Vein endothelial cell (primary cell): ENCODE measurements around the gene TRMT10C. TPM values are rescaled to one million over a fixed set of nuclear protein-coding genes. Genes with fewer than 3 reads are reported as not detected.

ENCODE experiments used
- small RNA-seq: library from RNA; depleted of rRNA; stranded (forward); fragments of <200 nt; gene quantifications from one replicate; pipeline ENCODE3, GENCODE V24; 2012
- total RNA-seq: library from RNA; depleted of rRNA; stranded (reverse); fragments of >200 nt; gene quantifications from 2 replicates; pipeline ENCODE4 v1.2.3, GENCODE V29; 2012

The TRMT10C gene
- 34.1 and 36.6 TPM in 2 replicates for total RNA-seq

DNA sequence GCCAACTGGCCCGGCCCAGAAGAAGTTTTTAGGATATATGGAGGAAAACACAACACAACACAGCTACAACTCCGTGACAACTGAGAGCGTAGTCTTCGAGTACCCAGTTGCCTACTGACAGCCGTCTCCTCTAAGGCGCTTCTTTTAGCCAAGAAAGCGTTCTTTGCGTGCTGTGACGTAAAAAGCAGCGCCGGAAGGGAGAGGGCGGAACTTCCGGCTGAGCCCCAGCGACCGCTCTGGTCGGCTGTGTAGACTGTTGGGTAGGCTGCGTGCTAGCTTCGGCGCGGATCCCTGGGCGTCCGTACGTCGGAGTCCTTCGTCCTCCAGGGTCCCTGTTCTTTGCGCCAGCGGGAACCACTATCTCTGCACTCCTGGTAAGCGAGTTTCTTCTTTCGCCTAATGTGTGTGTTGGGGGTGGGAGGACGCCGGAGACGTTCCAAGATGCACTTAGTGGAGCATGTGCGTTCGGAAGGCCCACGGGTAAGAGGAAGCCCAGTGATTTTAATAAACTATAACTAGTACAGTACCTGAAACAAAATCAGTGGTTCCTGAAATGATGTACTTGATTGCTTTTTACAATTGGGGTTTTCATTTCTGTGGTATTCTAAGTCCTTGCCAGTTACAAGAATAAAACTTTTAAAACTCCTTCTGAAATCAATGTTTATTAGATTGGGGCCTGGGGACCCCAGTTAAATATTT lies at the start of gene TRMT10C:
Gene TRMT10C (plus strand): TSS at position 239 of the 699 bp plus-strand sequence. CDS start 2,914 bp downstream, outside the sequence.

DNA sequence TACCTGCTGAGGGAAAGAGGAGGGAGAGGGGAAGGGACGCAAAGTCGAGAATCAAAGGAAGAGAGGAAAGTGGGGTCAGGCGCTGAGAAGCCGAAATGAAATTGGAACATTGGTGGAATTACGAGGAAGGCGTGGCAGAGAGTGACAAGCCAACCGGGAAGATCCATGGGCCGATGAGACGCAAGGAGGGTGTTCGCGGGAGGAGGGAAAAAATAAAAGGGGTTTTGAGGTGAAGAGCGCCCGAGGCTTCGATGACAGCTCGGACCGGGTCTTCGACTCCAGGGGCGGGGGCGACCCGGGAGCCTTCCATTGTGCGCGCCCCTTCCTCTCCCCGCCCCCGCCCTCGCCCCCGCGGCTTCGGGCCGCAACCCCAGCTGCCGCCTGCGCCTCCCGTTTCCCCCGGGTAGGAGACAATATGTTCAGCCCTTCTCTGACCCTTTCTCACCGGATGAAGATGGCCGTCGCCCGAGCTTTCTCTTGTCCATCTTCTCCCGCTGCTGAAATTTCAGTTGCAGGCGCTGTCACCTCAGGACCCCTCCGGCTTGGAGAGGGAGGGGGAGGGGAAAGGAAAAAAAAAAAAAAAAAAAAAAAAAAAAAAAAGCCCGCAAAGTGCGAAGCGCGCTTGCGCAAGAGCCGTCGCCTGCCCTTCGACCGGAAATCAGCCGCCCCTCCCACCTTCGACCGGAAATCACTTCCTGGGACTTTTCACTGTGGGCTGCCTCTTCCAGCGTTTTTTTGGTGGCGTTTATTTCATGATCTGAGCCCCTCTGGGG lies 48.8 kb upstream of the TRMT10C start, which contains the start of gene SENP7:
Gene SENP7 (minus strand): TSS at position 567 of the 773 bp plus-strand sequence. CDS start 82 bp downstream, at position 485.

DNA sequence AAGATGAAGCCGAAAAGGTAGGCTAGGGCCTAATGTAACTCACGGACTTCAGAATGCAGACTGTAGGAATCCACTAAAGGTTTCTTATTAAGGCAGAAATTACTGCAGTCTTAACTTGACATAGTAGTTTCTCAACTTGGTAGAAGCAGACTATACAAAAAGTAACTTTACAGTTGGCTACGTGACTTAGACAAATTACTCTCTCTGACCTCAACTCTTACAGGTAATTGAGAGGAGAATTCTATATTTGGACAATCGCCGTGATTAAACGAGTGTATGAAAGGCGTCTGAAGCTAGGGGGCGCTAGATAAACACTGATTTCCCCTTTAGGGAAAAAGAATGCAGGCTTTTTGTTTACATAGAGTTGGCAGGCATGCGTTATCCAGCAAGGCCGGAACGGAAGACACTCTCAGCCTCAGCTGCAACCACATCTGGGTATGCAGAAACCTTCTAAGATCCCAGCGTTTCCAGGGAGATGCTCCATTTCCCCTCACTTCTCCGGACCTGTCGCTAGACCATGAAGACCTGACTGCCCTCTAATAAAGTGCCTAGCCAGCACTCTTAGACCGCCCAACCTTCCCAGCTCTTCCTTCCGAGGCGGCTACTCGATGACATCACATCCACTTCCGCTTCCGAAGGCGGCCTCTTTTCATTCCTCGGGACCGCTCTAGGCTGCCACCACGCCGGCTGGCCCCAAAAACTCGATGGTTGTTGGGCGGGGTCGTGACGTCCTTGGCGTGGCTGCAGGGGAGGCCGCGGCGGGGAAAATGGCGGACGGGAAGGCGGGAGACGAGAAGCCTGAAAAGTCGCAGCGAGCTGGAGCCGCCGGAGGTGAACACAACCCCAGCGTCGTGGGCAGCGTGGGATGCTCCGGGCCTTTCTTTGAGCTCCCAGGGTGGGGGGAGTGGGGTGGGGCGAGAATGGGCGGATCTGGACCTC lies 12.1 kb downstream of the TRMT10C start, which contains the start of gene PCNP:
Gene PCNP (plus strand): TSS at position 732 of the 939 bp plus-strand sequence. CDS start 36 bp downstream, at position 768.

Small RNA genes within 50 kb of the gene (small RNA-seq; reads per million reads assigned to genes)
- not detected for gene RNU6-1256P

Other genes starting within 250 kb of the TRMT10C start
- gene IMPG2, start 241.3 kb upstream of the TRMT10C start, total RNA-seq, result 0.67 and 0.98 TPM in 2 replicates
- gene SENP7, start 48.7 kb upstream of the TRMT10C start, total RNA-seq, result 15.0 and 17.4 TPM in 2 replicates
- gene PCNP, start 12.3 kb downstream of the TRMT10C start, total RNA-seq, result 69.6 and 84.5 TPM in 2 replicates
- gene ZBTB11, start 115.3 kb downstream of the TRMT10C start, total RNA-seq, result 20.9 and 24.3 TPM in 2 replicates
- 1,854 and 2,021 TPM in 2 replicates for gene RPL24, start 124.8 kb downstream of the TRMT10C start, total RNA-seq
- 9.5 and 12.7 TPM in 2 replicates for gene CEP97, start 162.7 kb downstream of the TRMT10C start, total RNA-seq
- gene NXPE3, start 217.3 kb downstream of the TRMT10C start, total RNA-seq, result 5.7 and 6.5 TPM in 2 replicates